GM12801 (cell line): ENCODE measurements around the gene ENHO.

Source experiments
- CTCF ChIP-seq: IDR thresholded peaks from one replicate; pipeline ENCODE4 v1.5.1; 2011; ENCODE audit warnings: control low read depth; ENCODE audit not compliant: insufficient read length; ENCODE audit errors: extremely low read depth

ENHO gene

GRCh38 chr9:34520505-34521385 lies 2.0 kb downstream of the ENHO start:
- TF ChIP-seq CTCF = no peak

GRCh38 chr9:34520096-34520495 lies 2.7 kb downstream of the ENHO start:
- TF ChIP-seq CTCF = no peak

- no peak for TF ChIP-seq CTCF
Observed at GRCh38 chr9:34519321-34520020, 3.3 kb downstream of the ENHO start.

- no peak for TF ChIP-seq CTCF
Observed at GRCh38 chr9:34518896-34519295, 3.9 kb downstream of the ENHO start.

GRCh38 chr9:34518110-34518616 lies 4.6 kb downstream of the ENHO start:
- no peak for TF ChIP-seq CTCF

- no peak for TF ChIP-seq CTCF
Observed at GRCh38 chr9:34517185-34517584, 5.6 kb downstream of the ENHO start.

- no peak for TF ChIP-seq CTCF
Observed at GRCh38 chr9:34515959-34516358, 6.8 kb downstream of the ENHO start.
